SJCRH30 (cell line): Measurements from ENCODE around the gene CDC14A. TPM values are rescaled to one million over a fixed set of nuclear protein-coding genes. Genes with fewer than 3 reads are reported as not detected.

Experiments used
- DNase-seq, 2 experiments: peaks; one replicate each; pipeline ENCODE4 v3.0.0-alpha.2; 2015 to 2020
- H3K27ac ChIP-seq: fragments of 250-450 bp; sonication (Bioruptor Pico); 2 replicates; pipeline ENCODE4 v1.5.1; 2020; ENCODE audit warnings: mild to moderate bottlenecking, moderate library complexity
- H3K27me3 ChIP-seq: fragments of 250-450 bp; sonication (Bioruptor Pico); 2 replicates; pipeline ENCODE4 v1.5.1; 2020; ENCODE audit warnings: mild to moderate bottlenecking, moderate library complexity
- H3K36me3 ChIP-seq: fragments of 250-450 bp; sonication (Bioruptor Pico); 2 replicates; pipeline ENCODE4 v1.5.1; 2020; ENCODE audit warnings: mild to moderate bottlenecking, moderate library complexity
- H3K4me1 ChIP-seq: fragments of 250-450 bp; sonication (Bioruptor Pico); 2 replicates; pipeline ENCODE4 v1.5.1; 2020; ENCODE audit warnings: mild to moderate bottlenecking, moderate library complexity
- H3K4me3 ChIP-seq: fragments of 250-450 bp; sonication (Bioruptor Pico); 2 replicates; pipeline ENCODE4 v1.5.1; 2020; ENCODE audit warnings: mild to moderate bottlenecking, moderate library complexity
- H3K9me3 ChIP-seq: fragments of 250-450 bp; sonication (Bioruptor Pico); replicated peaks from 2 replicates; pipeline ENCODE4 v1.5.1; 2020; ENCODE audit warnings: mild to moderate bottlenecking, moderate library complexity
- total RNA-seq: library from RNA; depleted of rRNA; stranded (reverse); fragments of >200 nt; shearing (Covaris generic); gene quantifications from 2 replicates; pipeline ENCODE4 v1.2.3, GENCODE V29; 2014

CDC14A gene
- total RNA-seq, 1 experiment from 2014 or later = 12.2 TPM

DNA sequence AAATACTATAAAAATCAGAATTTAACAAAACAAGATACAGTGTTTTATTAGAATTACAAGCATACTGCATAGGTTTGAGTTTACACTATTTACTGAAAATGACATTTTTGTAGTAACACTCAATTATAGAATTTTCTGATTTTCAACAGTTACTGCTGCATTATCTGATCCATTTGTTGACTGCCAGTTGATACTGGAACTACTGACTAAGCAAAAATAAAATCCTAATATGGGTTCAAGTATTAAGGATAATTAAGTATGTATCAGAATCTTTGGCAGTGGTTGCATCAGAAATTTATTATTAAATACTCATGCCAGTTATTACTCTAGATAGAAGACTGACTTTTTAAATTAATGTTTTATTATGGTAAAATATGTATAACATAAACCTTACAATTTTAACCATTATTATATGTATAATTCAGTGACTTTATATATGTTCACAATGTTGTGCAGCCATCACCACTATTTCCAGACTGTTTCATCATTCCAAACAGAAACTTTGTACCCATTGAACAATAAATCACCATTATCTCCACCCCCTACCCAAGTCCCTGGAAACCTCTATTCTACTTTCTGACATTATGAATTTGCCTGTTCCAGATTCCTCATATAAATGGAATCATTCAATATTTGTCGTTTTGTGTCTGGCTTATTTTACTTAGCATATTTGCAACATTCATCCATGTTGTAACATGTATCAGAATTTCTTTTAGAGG is 127.5 kb downstream of the CDC14A start:
- H3K4me3 ChIP-seq = no peak overlapping the region
- H3K27ac ChIP-seq = no peak overlapping the region
- peaks cover 11% of the 10 kb centered on the region for H3K36me3 ChIP-seq
- no peaks in the 10 kb centered on the region; the same call in 1 of the 2 replicates for H3K9me3 ChIP-seq
- no peak for DNase-seq
- no peaks in the 10 kb centered on the region; the same call in 1 of the 2 replicates for H3K4me1 ChIP-seq
- H3K27me3 ChIP-seq = no peaks in the 10 kb centered on the region

GRCh38 chr1:100481303-100481702 is 129.0 kb downstream of the CDC14A start:
- Histone ChIP-seq H3K9me3 (no peaks in the 10 kb centered on the region; the same call in 1 of the 2 replicates), H3K4me3 (no peak overlapping the region), H3K4me1 (no peaks in the 10 kb centered on the region; the same call in 1 of the 2 replicates), H3K36me3 (peaks cover 11% of the 10 kb centered on the region), H3K27ac (no peak overlapping the region), H3K27me3 (no peaks in the 10 kb centered on the region)
- no peak for DNase-seq

DNA sequence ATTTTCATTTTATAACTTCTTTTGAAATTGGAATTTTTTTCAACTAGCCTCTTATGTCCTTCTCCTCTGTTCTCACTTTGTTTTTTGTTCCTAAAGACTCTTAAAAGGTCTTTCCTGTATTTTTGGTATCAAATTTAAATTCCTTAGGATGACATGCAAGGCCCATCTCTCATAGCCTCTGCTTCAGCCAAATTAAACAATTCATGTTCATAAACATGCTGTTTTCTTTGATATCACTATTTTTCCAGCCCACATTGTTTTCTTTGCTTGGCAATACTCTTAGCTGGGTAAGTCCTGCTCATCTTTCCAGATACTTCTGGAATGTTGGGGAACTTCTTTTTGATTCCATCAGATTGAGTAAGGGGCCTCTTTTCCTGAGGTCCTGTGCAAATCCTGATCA is 129.9 kb downstream of the CDC14A start:
- H3K4me1 ChIP-seq = no peaks in the 10 kb centered on the region; the same call in 1 of the 2 replicates
- H3K27ac ChIP-seq = no peak overlapping the region
- no peak overlapping the region for H3K4me3 ChIP-seq
- DNase-seq = no peak
- H3K27me3 ChIP-seq = no peaks in the 10 kb centered on the region
- peaks cover 7% of the 10 kb centered on the region for H3K36me3 ChIP-seq
- no peaks in the 10 kb centered on the region; the same call in 1 of the 2 replicates for H3K9me3 ChIP-seq

GRCh38 chr1:100482748-100483147 is 130.4 kb downstream of the CDC14A start:
- Histone ChIP-seq H3K4me1 (no peaks in the 10 kb centered on the region; the same call in 1 of the 2 replicates), H3K9me3 (no peaks in the 10 kb centered on the region; the same call in 1 of the 2 replicates), H3K27me3 (no peaks in the 10 kb centered on the region), H3K4me3 (no peak overlapping the region), H3K36me3 (peaks cover 8% of the 10 kb centered on the region), H3K27ac (no peak overlapping the region)
- no peak for DNase-seq

DNA sequence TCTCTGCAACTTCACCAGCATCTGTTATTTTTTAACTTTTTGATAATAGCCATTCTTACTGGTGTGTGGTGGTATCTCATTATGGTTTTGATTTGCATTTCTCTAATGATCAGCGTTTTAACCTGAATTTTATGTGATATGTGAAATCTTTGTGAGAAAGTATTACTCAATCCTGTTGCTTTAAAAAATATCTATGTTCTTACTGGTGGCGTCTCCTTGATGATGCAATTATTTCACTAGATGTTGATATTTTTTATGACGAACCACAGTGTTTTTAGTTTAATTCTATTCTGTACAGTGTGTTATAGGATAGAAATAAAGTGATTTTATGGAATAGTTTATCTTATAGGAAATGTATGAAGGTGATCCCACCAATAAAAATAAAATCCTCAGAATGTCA is 130.9 kb downstream of the CDC14A start:
- DNase-seq = no peak
- Histone ChIP-seq H3K9me3 (no peaks in the 10 kb centered on the region; the same call in 1 of the 2 replicates), H3K36me3 (peaks cover 9% of the 10 kb centered on the region), H3K4me1 (no peaks in the 10 kb centered on the region; the same call in 1 of the 2 replicates), H3K4me3 (no peak overlapping the region), H3K27me3 (no peaks in the 10 kb centered on the region), H3K27ac (no peak overlapping the region)

GRCh38 chr1:100485855-100486258 is 133.6 kb downstream of the CDC14A start:
- Histone ChIP-seq H3K27me3 (no peaks in the 10 kb centered on the region), H3K4me1 (no peaks in the 10 kb centered on the region; the same call in 1 of the 2 replicates), H3K4me3 (no peak overlapping the region), H3K9me3 (no peaks in the 10 kb centered on the region; the same call in 1 of the 2 replicates), H3K36me3 (peaks cover 9% of the 10 kb centered on the region), H3K27ac (no peak overlapping the region)
- DNase-seq = no peak

DNA sequence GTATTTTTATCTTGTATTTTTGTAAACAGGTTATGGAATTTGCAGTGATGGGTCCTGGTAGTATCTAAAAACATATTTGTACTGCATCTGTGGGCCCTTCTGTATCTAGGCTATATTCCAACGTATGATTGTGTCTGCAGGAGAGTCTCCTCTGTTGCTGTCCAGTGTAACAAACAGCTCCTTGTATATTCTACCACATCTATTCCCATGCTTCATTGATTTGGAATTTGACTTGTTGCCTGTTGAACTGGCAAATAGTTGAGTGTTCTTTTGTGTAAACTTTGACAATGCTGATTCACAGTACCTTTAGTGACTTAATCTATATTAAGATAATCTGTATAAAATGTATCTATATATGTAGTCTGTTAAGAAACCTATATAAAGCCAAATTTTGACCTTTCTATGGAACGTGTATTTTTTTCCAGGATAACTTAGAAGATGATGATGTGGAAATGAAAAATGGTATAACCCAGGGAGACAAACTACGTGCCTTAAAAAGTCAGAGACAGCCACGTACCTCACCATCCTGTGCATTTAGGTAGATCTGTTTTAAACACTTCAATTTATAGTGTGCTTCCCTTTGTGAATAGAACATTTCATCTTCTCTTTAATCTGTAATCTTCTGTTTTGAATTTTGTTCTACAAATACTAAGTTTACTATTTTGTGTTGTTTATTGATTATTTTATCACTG is 142.2 kb downstream of the CDC14A start:
- no peak for DNase-seq
- Histone ChIP-seq H3K27me3 (no peaks in the 10 kb centered on the region), H3K9me3 (no peaks in the 10 kb centered on the region; the same call in 1 of the 2 replicates), H3K36me3 (peaks cover 9% of the 10 kb centered on the region), H3K27ac (no peak overlapping the region), H3K4me1 (no peaks in the 10 kb centered on the region), H3K4me3 (no peak overlapping the region)

GRCh38 chr1:100496896-100497295 is 144.6 kb downstream of the CDC14A start:
- DNase-seq = no peak
- Histone ChIP-seq H3K4me1 (no peaks in the 10 kb centered on the region), H3K9me3 (no peaks in the 10 kb centered on the region; the same call in 1 of the 2 replicates)

DNA sequence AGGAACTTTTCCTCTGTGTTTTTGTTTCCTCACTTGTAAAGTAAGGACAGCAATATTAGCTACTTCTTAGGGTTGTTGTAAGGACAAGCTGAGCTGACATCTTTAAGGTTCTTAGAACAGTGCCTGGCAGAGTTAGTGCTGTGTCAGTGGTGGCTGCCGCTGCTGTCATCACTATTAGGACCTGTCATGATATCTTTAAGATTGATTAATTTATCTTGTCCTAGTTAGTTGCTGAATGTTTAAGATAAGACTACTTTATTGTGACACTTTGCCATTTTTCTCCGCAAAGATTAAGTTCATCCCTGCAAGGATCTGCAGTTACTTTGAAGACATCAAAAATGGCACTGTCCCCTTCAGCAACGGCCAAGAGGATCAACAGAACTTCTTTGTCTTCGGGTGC is 145.5 kb downstream of the CDC14A start:
- Histone ChIP-seq H3K27me3 (no peaks in the 10 kb centered on the region), H3K4me3 (no peak overlapping the region), H3K9me3 (no peaks in the 10 kb centered on the region), H3K27ac (no peak overlapping the region), H3K36me3 (peaks cover 9% of the 10 kb centered on the region), H3K4me1 (no peaks in the 10 kb centered on the region)
- DNase-seq = no peak

More at GRCh38 chr1:100496896-100497295, 144.6 kb downstream of the CDC14A start:
- Histone ChIP-seq H3K27ac (no peak overlapping the region), H3K27me3 (no peaks in the 10 kb centered on the region), H3K4me3 (no peak overlapping the region), H3K36me3 (peaks cover 9% of the 10 kb centered on the region)

GRCh38 chr1:100499194-100499811 is 147.0 kb downstream of the CDC14A start:
- no peak for DNase-seq
- peaks cover 9% of the 10 kb centered on the region for H3K36me3 ChIP-seq
- no peak overlapping the region for H3K27ac ChIP-seq
- H3K27me3 ChIP-seq = no peaks in the 10 kb centered on the region
- H3K9me3 ChIP-seq = no peaks in the 10 kb centered on the region
- no peaks in the 10 kb centered on the region for H3K4me1 ChIP-seq
- no peak overlapping the region for H3K4me3 ChIP-seq

GRCh38 chr1:100502052-100502792 is 149.9 kb downstream of the CDC14A start:
- Histone ChIP-seq H3K9me3 (no peaks in the 10 kb centered on the region), H3K4me3 (no peak overlapping the region), H3K36me3 (peaks cover 14% of the 10 kb centered on the region), H3K4me1 (no peaks in the 10 kb centered on the region), H3K27ac (no peak overlapping the region), H3K27me3 (no peaks in the 10 kb centered on the region)
- DNase-seq = no peak

- no peak overlapping the region for H3K27ac ChIP-seq
- H3K36me3 ChIP-seq = peaks cover 7% of the 10 kb centered on the region
- H3K27me3 ChIP-seq = no peaks in the 10 kb centered on the region
- no peak for DNase-seq
- no peaks in the 10 kb centered on the region for H3K9me3 ChIP-seq
- no peak overlapping the region for H3K4me3 ChIP-seq
- H3K4me1 ChIP-seq = no peaks in the 10 kb centered on the region
Observed at GRCh38 chr1:100506217-100506616, 153.9 kb downstream of the CDC14A start.

GRCh38 chr1:100510451-100510850 is 158.1 kb downstream of the CDC14A start:
- H3K27ac ChIP-seq = no peak overlapping the region
- DNase-seq = no peak
- no peaks in the 10 kb centered on the region for H3K27me3 ChIP-seq
- no peaks in the 10 kb centered on the region for H3K9me3 ChIP-seq
- H3K4me3 ChIP-seq = no peak overlapping the region
- H3K36me3 ChIP-seq = peaks cover 3% of the 10 kb centered on the region
- H3K4me1 ChIP-seq = no peaks in the 10 kb centered on the region

DNA sequence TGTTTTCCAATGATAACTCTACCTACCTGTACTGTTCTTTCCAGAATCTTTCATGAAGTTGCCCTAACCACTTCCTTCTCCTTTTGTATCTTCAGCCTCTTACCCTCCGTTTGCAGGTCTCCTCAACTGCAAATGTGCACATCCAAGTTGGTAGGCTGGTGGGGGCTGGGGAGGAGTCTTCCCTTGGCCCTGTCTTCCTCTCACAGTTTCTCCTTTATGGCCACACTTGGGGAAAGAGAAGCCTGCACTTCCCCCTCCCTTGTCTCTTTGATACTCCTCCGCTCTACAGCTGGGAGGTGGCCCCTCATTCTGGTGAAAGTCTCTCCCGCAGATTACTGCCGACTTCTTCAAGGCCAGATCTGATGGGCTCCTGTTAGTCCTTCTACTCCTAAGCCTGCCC is 158.8 kb downstream of the CDC14A start:
- Histone ChIP-seq H3K27ac (no peak overlapping the region), H3K9me3 (no peaks in the 10 kb centered on the region), H3K36me3 (peaks cover 3% of the 10 kb centered on the region), H3K27me3 (no peaks in the 10 kb centered on the region), H3K4me1 (no peaks in the 10 kb centered on the region), H3K4me3 (no peak overlapping the region)
- no peak for DNase-seq
